IMR-90 (cell line): Measurements from ENCODE around the gene AMT. TPM values are rescaled to one million over a fixed set of nuclear protein-coding genes. Genes with fewer than 3 reads are reported as not detected.

ENCODE experiments used
- ATAC-seq: fragments of 200-7000 bp; cut with Tn5 transposase; 2 replicates; pipeline ENCODE4 v1.9.1; 2020; ENCODE audit warnings: low read depth, mild to moderate bottlenecking, moderate library complexity
- BruUV-seq: library from RNA; stranded (reverse); fragments of 400-500 nt; replicated peaks from 2 replicates; lab custom pipeline; 2021; lab: Mats Ljungman, UMichigan
- CTCF ChIA-PET: fragments of 300-600 bp; formaldehyde crosslinking; extraction: SDS; loops from one replicate; lab custom pipeline; 2021; ENCODE audit warnings: antibody characterized with exemption; lab: Yijun Ruan, JAX
- POLR2A ChIA-PET: fragments of 300-600 bp; sonication (Branson Sonifier 250); formaldehyde crosslinking; loops from one replicate; lab custom pipeline; 2022; ENCODE audit warnings: antibody characterized with exemption; ENCODE audit not compliant: unreplicated experiment; lab: Charles Lee
- DNase-seq: peaks from one replicate; pipeline ENCODE4 v3.0.0; 2013
- H2AFZ ChIP-seq: replicated peaks from 2 replicates; pipeline ENCODE3; 2013; ENCODE audit warnings: low read length, mild to moderate bottlenecking; ENCODE audit not compliant: poor library complexity
- H2AK5ac ChIP-seq: 2 replicates; pipeline ENCODE4 v1.6.1; 2013; ENCODE audit warnings: low read depth, low read length, inconsistent platforms
- H2AK9ac ChIP-seq: replicated peaks from 2 replicates; pipeline ENCODE3; 2013; ENCODE audit warnings: mild to moderate bottlenecking, low read depth, low read length, moderate library complexity; ENCODE audit not compliant: poor library complexity
- H2BK120ac ChIP-seq: 2 replicates; pipeline ENCODE4 v1.6.1; 2013; ENCODE audit warnings: low read depth, low read length, inconsistent platforms
- H2BK15ac ChIP-seq: 3 replicates; pipeline ENCODE4 v1.6.1; 2013; ENCODE audit warnings: low read depth, low read length, inconsistent platforms
- H2BK20ac ChIP-seq: 2 replicates; pipeline ENCODE4 v1.6.1; 2013; ENCODE audit warnings: low read depth, mild to moderate bottlenecking, inconsistent platforms, low read length, moderate library complexity
- H2BK5ac ChIP-seq: 2 replicates; pipeline ENCODE4 v1.6.1; 2013; ENCODE audit warnings: mild to moderate bottlenecking, low read depth, low read length, inconsistent platforms; ENCODE audit not compliant: poor library complexity, severe bottlenecking
- H3K14ac ChIP-seq: replicated peaks from 2 replicates; pipeline ENCODE4 v1.6.1; 2013; ENCODE audit warnings: low read depth, low read length, inconsistent platforms
- H3K18ac ChIP-seq: 2 replicates; pipeline ENCODE4 v1.6.1; 2013; ENCODE audit warnings: low read depth, low read length, control low read depth
- H3K23ac ChIP-seq: 2 replicates; pipeline ENCODE4 v1.6.1; 2013; ENCODE audit warnings: low read depth, low read length, inconsistent platforms
- H3K27ac ChIP-seq: 2 replicates; pipeline ENCODE4 v1.5.1; 2013; ENCODE audit warnings: mild to moderate bottlenecking, control low read depth, low read length; ENCODE audit not compliant: insufficient read depth
- H3K27me3 ChIP-seq: 2 replicates; pipeline ENCODE4 v1.6.1; 2013; ENCODE audit warnings: low read length; ENCODE audit not compliant: control insufficient read depth, insufficient read depth
- H3K36me3 ChIP-seq: 2 replicates; pipeline ENCODE4 v1.6.1; 2013; ENCODE audit warnings: low read length, mixed read lengths; ENCODE audit not compliant: control insufficient read depth, insufficient read depth
- H3K4ac ChIP-seq: 2 replicates; pipeline ENCODE4 v1.6.1; 2013; ENCODE audit warnings: low read depth, low read length, inconsistent platforms
- H3K4me1 ChIP-seq: 2 replicates; pipeline ENCODE4 v1.6.1; 2013; ENCODE audit warnings: low read length, mixed read lengths; ENCODE audit not compliant: control insufficient read depth, insufficient read depth
- H3K4me2 ChIP-seq: 2 replicates; pipeline ENCODE4 v1.6.1; 2013; ENCODE audit warnings: low read depth, mild to moderate bottlenecking, control low read depth, low read length, moderate library complexity
- H3K4me3 ChIP-seq: 2 replicates; pipeline ENCODE4 v1.5.1; 2013; ENCODE audit warnings: low read depth, mild to moderate bottlenecking, control low read depth, low read length, moderate library complexity; ENCODE audit not compliant: insufficient read depth
- H3K56ac ChIP-seq: 2 replicates; pipeline ENCODE4 v1.6.1; 2013; ENCODE audit warnings: low read length, inconsistent platforms; ENCODE audit not compliant: insufficient read depth; ENCODE audit errors: extremely low read depth
- H3K79me1 ChIP-seq, 2 experiments: 2 replicates each; pipeline ENCODE4 v1.6.1; 2013; ENCODE audit warnings: low read length in 2 of 2, inconsistent platforms in 1 of 2, low read depth in 1 of 2
- H3K9ac ChIP-seq: 2 replicates; pipeline ENCODE4 v1.6.1; 2013; ENCODE audit warnings: low read depth, low read length, control low read depth
- H3K9me1 ChIP-seq: 2 replicates; pipeline ENCODE4 v1.6.1; 2013; ENCODE audit warnings: low read length, inconsistent platforms; ENCODE audit not compliant: insufficient read depth
- H3K9me3 ChIP-seq: 2 replicates; pipeline ENCODE4 v1.6.1; 2013; ENCODE audit warnings: low read length; ENCODE audit not compliant: control insufficient read depth, insufficient read depth
- H4K20me1 ChIP-seq: 2 replicates; pipeline ENCODE4 v1.6.1; 2013; ENCODE audit warnings: low read length, inconsistent platforms; ENCODE audit not compliant: insufficient read depth
- H4K5ac ChIP-seq: 2 replicates; pipeline ENCODE4 v1.6.1; 2013; ENCODE audit warnings: mild to moderate bottlenecking, low read depth, low read length, control low read depth
- H4K8ac ChIP-seq, 2 experiments: 2 replicates each; pipeline ENCODE4 v1.6.1; 2013; ENCODE audit warnings: low read depth in 2 of 2, low read length in 2 of 2, control low read depth in 1 of 2, inconsistent platforms in 1 of 2
- H4K91ac ChIP-seq: 2 replicates; pipeline ENCODE4 v1.6.1; 2013; ENCODE audit warnings: low read depth, low read length, inconsistent platforms; ENCODE audit not compliant: insufficient read depth
- CHD1 ChIP-seq: IDR thresholded peaks from 2 replicates; pipeline ENCODE4 v1.6.1; 2012; ENCODE audit warnings: low read depth, low read length, improper control_type of control experiment
- RCOR1 ChIP-seq: IDR thresholded peaks from 2 replicates; pipeline ENCODE4 v1.6.1; 2012; ENCODE audit warnings: mild to moderate bottlenecking, low read length, improper control_type of control experiment; ENCODE audit not compliant: insufficient replicate concordance
- WGBS, 2 experiments: methylation state at CpG; one replicate each; pipeline versions ENCODE4 v1.1.5 to v1.1.7; 2013; ENCODE audit warnings: missing lambda C conversion rate in 2 of 2; ENCODE audit not compliant: insufficient read length in 1 of 2; ENCODE audit errors: extremely low coverage in 2 of 2; 5-methylcytosine and 5-hydroxymethylcytosine counted together
- dilution Hi-C: fragments of 300-500 bp; cut with HindIII; formaldehyde crosslinking; loops from one replicate; pipeline ENCODE4 v1.14.3; 2018; ENCODE audit warnings: low sequenced_read_pairs; ENCODE audit not compliant: unreplicated experiment
- in situ Hi-C: fragments of 300-500 bp; cut with MboI; formaldehyde crosslinking; loops from 3 replicates; pipeline ENCODE4 v1.14.3; 2019; ENCODE audit warnings: low sequenced_read_pairs, inconsistent platforms, mixed read lengths
- intact Hi-C: fragments of 100-400 bp; cut with micrococcal nuclease; formaldehyde crosslinking; loops from 2 replicates; pipeline ENCODE4 v1.10.0; 2022
- polyA plus RNA-seq, 3 experiments: library from polyadenylated mRNA; depleted of rRNA; stranded (reverse); fragments of >200 nt; gene quantifications; 2 replicates each; pipeline ENCODE4 v1.2.3, GENCODE V29; 2012; ENCODE audit warnings: low replicate concordance in 1 of 3
- total RNA-seq: library from RNA; depleted of rRNA; stranded (reverse); fragments of >200 nt; gene quantifications from 2 replicates; pipeline ENCODE4 v1.2.3, GENCODE V29; 2012

AMT gene
- total and polyA plus RNA-seq, 2 of the 4 experiments (the other 2 are of a cell fraction): 0.36 to 5.5 TPM

- H4K8ac ChIP-seq: peak overlapping the region in 1 of 2 experiments; percentile 70; a peak in 1 of 4 replicates
- in situ Hi-C loops: no loop called here
- H3K4ac ChIP-seq: peak overlapping the region; percentile 92; the same call in 1 of the 2 replicates
Observed at GRCh38 chr3:49456466-49456865, 34.2 kb upstream of the AMT start.

More at GRCh38 chr3:49456466-49456865, 34.2 kb upstream of the AMT start:
- Histone ChIP-seq H3K27me3 (no peaks in the 10 kb centered on the region), H3K18ac (peak overlapping the region; percentile 38; the same call in 1 of the 2 replicates), H4K5ac (no peak overlapping the region), H4K91ac (peak overlapping the region; percentile 39; the same call in 1 of the 2 replicates), H4K20me1 (no peaks in the 10 kb centered on the region), H2BK20ac (peak overlapping the region; percentile 95), H2BK5ac (no peak overlapping the region), H2AK5ac (peak overlapping the region; percentile 35; the same call in 1 of the 2 replicates), H3K9me1 (peaks cover 18% of the 10 kb centered on the region), H3K9me3 (no peaks in the 10 kb centered on the region), H3K14ac (peak overlapping the region; percentile 95), H3K9ac (no peak overlapping the region), H3K79me1 (no peaks in the 10 kb centered on the region), H3K56ac (no peak overlapping the region), H2AFZ (peak overlapping the region; percentile 83), H3K36me3 (no peaks in the 10 kb centered on the region), H2BK15ac (no peak overlapping the region; the same call in 2 of the 3 replicates), H3K4me1 (peaks cover 14% of the 10 kb centered on the region), H2AK9ac (peak overlapping the region; percentile 52), H3K27ac (no peak overlapping the region), H2BK120ac (peak overlapping the region; percentile 91), H3K23ac (peak overlapping the region; percentile 89), H3K4me3 (no peak overlapping the region), H3K4me2 (no peak overlapping the region)
- no TSS peak for BruUV-seq
- no peak for TF ChIP-seq CHD1
- no peak for TF ChIP-seq RCOR1
- DNase-seq: peak; percentile 31
- ChIA-PET POLR2A (no interaction called here), CTCF (interaction anchor here (0.7 kb wide), 1 partner anchor 31 kb away, joined by 3 read pairs; no protein-coding TSS in a partner anchor)
- intact Hi-C loops (no loop called here), dilution Hi-C loops (no loop called here)
- peak; percentile 50 for ATAC-seq
- WGBS, 2 experiments: no CpG with 5 or more reads among the region's 3 CpGs
